ENCODE data around the gene ESPNL. TPM values are rescaled to one million over a fixed set of nuclear protein-coding genes. Genes with fewer than 3 reads are reported as not detected.

Gene ESPNL
- total and polyA plus RNA-seq, 2 of the 4 experiments (the other 2 are of a cell fraction) = 2.0 TPM

- Histone ChIP-seq H3K4me2 (ENCODE audit: low read depth, low read length) (no peak overlapping the region), H3K9me1 (ENCODE audit: insufficient read depth, low read length) (0 out of 2 replicates have a peak, but pooled peaks cover 5% of the 10 kb centered on the region), H3K23ac (ENCODE audit: low read depth, low read length) (no peak overlapping the region), H2BK15ac (ENCODE audit: low read depth, low read length) (no peak overlapping the region), H3K4ac (ENCODE audit: low read depth, low read length) (no peak overlapping the region), H2AK5ac (ENCODE audit: low read depth, low read length) (no peak overlapping the region), H3K9me3 (ENCODE audit: control insufficient read depth, insufficient read depth, low read length) (no peaks in the 10 kb centered on the region), H2BK20ac (ENCODE audit: low read depth, low read length) (no peak overlapping the region), H3K79me1 (ENCODE audit: low read depth in 1 of 2, low read length in 2 of 2) (no peaks in the 10 kb centered on the region), H3K9ac (ENCODE audit: low read depth, low read length) (no peak overlapping the region), H3K27me3 (ENCODE audit: control insufficient read depth, insufficient read depth, low read length) (no peaks in the 10 kb centered on the region), H3K4me1 (ENCODE audit: control insufficient read depth, insufficient read depth, low read length) (peaks cover 7% of the 10 kb centered on the region), H3K36me3 (ENCODE audit: control insufficient read depth, insufficient read depth, low read length) (no peaks in the 10 kb centered on the region), H2BK5ac (ENCODE audit: low read depth, low read length, poor library complexity, severe bottlenecking) (no peak overlapping the region), H4K8ac (ENCODE audit: low read depth in 2 of 2, low read length in 2 of 2) (no peak overlapping the region), H4K5ac (ENCODE audit: low read depth, low read length) (no peak overlapping the region), H4K20me1 (ENCODE audit: insufficient read depth, low read length) (no peaks in the 10 kb centered on the region), H3K27ac (ENCODE audit: insufficient read depth, low read length) (no peak overlapping the region), H4K91ac (ENCODE audit: insufficient read depth, low read depth, low read length) (no peak overlapping the region), H2BK120ac (ENCODE audit: low read depth, low read length) (no peak overlapping the region), H3K18ac (ENCODE audit: low read depth, low read length) (no peak overlapping the region), H2AK9ac (replicated peaks; ENCODE audit: low read depth, low read length, poor library complexity) (no peak overlapping the region), H3K4me3 (ENCODE audit: insufficient read depth, low read depth, low read length) (no peak overlapping the region), H3K56ac (ENCODE audit: extremely low read depth, insufficient read depth, low read length) (no peak overlapping the region), H2AFZ (replicated peaks; ENCODE audit: low read length, poor library complexity) (no peak overlapping the region), H3K14ac (replicated peaks; ENCODE audit: low read depth, low read length) (no peak overlapping the region)
- DNase-seq (no peak), ATAC-seq (ENCODE audit: low read depth) (no peak)
- BruUV-seq (replicated peaks) = no TSS peak
- in situ Hi-C loops (cut with MboI; ENCODE audit: low sequenced_read_pairs) = no loop called here
- intact Hi-C loops (cut with micrococcal nuclease) = no loop called here
- ChIA-PET CTCF (no interaction called here), POLR2A (ENCODE audit: unreplicated experiment) (no interaction called here)
- dilution Hi-C loops (cut with HindIII; ENCODE audit: low sequenced_read_pairs, unreplicated experiment) = no loop called here
- 93% methylated on average over 5 of the region's 11 CpGs; no CpG with 5 or more reads in 1 of the 2 experiments for WGBS, 2 experiments (ENCODE audit: extremely low coverage in 2 of 2, insufficient read length in 1 of 2)
- no peak for TF ChIP-seq ELK1 (IDR thresholded peaks at IDR 0.05; ENCODE audit: borderline replicate concordance, low read depth, low read length)
These were observed 34.2 kb downstream of the ESPNL start for GRCh38 chr2:238134393-238134785.

Data from IMR-90 (cell line).